Effector CD8-positive, alpha-beta T cell (primary cell): Measurements from ENCODE around the gene FCHO1.
A peak's percentile ranks its signal among the peaks of the same experiment; 100 is the strongest.

ENCODE experiments used
- DNase-seq: peaks from one replicate; lab custom pipeline; 2025; lab: John Stamatoyannopoulos, UW
- total RNA-seq, 4 experiments: gene quantifications; one replicate each; lab custom pipeline; 2026; lab: John Stamatoyannopoulos, UW

The FCHO1 gene
- 78.4 to 149 (median 102) reads per million in 4 experiments for total RNA-seq

- DNase-seq = peak; percentile 65
Observed at GRCh38 chr19:17751103-17751911, at the start of gene FCHO1. TSS of gene FCHO1 (plus strand) at chr19:17751477. CDS start at chr19:17755165, 3,688 bp downstream.

GRCh38 chr19:17703824-17704463 is 47.3 kb upstream of the FCHO1 start:
- peak; percentile 62 for DNase-seq

GRCh38 chr19:17706750-17707181 is 44.5 kb upstream of the FCHO1 start:
- DNase-seq = no peak

GRCh38 chr19:17711851-17712250 is 39.4 kb upstream of the FCHO1 start:
- no peak for DNase-seq

GRCh38 chr19:17716309-17716929 is 34.9 kb upstream of the FCHO1 start:
- no peak for DNase-seq

GRCh38 chr19:17718550-17718946 is 32.7 kb upstream of the FCHO1 start:
- DNase-seq = no peak

- peak; percentile 42 for DNase-seq
Observed at GRCh38 chr19:17718947-17719711, 32.1 kb upstream of the FCHO1 start, which contains the start of gene MAP1S. TSS of gene MAP1S (plus strand) at chr19:17719480. CDS start at chr19:17719503, 23 bp downstream.

- no peak for DNase-seq
Observed at GRCh38 chr19:17719730-17720400, 31.4 kb upstream of the FCHO1 start.

GRCh38 chr19:17720440-17720839 is 30.8 kb upstream of the FCHO1 start:
- no peak for DNase-seq

GRCh38 chr19:17721111-17721628 is 30.1 kb upstream of the FCHO1 start:
- DNase-seq = no peak

- no peak for DNase-seq
Observed at GRCh38 chr19:17721821-17722220, 29.5 kb upstream of the FCHO1 start.

GRCh38 chr19:17722655-17723240 is 28.5 kb upstream of the FCHO1 start:
- DNase-seq = no peak

- DNase-seq = no peak
Observed at GRCh38 chr19:17724655-17725054, 26.6 kb upstream of the FCHO1 start.

GRCh38 chr19:17725422-17726078 is 25.7 kb upstream of the FCHO1 start:
- DNase-seq = no peak

- DNase-seq = no peak
Observed at GRCh38 chr19:17726136-17726741, 25.0 kb upstream of the FCHO1 start.

- DNase-seq = no peak
Observed at GRCh38 chr19:17726964-17727773, 24.1 kb upstream of the FCHO1 start.

GRCh38 chr19:17727843-17728242 is 23.4 kb upstream of the FCHO1 start:
- DNase-seq = no peak

GRCh38 chr19:17733127-17733526 is 18.1 kb upstream of the FCHO1 start:
- DNase-seq = no peak

- no peak for DNase-seq
Observed at GRCh38 chr19:17734146-17734545, 17.1 kb upstream of the FCHO1 start.
